GM21825 (cell line): Measurements from ENCODE around the gene SPRTN.
"Not testable (repeated sequence)": the region's sequence is repeated elsewhere in the genome, so short reads cannot be mapped to it uniquely, and the experiment has no call there.

Experiments used
- ATAC-seq: cut with Tn5 transposase; IDR thresholded peaks from one replicate; pipeline ENCODE4 v1.9.1; 2021; ENCODE audit warnings: mild to moderate bottlenecking, moderate library complexity; ENCODE audit not compliant: unreplicated experiment

The SPRTN gene

GRCh38 chr1:231335663-231336602, 2.2 kb upstream of the SPRTN start:
- ATAC-seq, result no peak

GRCh38 chr1:231337043-231337471, 1.0 kb upstream of the SPRTN start:
- peak; percentile 3 for ATAC-seq

GRCh38 chr1:231337472-231338269, 422 bp upstream of the SPRTN start, which contains the start of gene EXOC8:
Gene EXOC8, minus strand, starts transcription at chr1:231337852. Its CDS starts 107 bp downstream, at chr1:231337745.
- peak; percentile 68 for ATAC-seq

GRCh38 chr1:231340328-231341013, 2.4 kb downstream of the SPRTN start:
- no peak for ATAC-seq

- ATAC-seq, result no peak
These were observed 9.9 kb downstream of the SPRTN start for GRCh38 chr1:231347961-231348360.

DNA sequence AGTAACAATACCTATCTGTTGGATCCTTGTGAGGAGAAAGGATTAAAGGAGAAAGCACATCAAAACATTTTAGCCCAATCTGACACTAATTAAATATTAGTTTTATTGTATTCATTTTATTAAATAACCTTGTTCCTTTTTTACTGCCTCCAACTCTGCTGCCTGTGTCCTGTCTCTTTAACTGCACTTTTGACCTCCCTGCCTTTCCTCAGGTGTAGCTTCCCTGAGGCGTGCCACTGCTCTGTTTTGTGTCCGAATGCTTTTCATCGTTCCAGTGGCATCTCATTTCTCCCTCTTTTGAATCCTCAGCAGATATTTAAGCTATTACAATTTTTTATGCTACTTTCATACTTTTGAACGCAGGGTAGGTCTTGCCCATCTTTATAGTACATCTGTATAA, 10.3 kb downstream of the SPRTN start:
- ATAC-seq, result no peak

GRCh38 chr1:231348856-231349255, 10.8 kb downstream of the SPRTN start:
- ATAC-seq, result not testable (repeated sequence)

DNA sequence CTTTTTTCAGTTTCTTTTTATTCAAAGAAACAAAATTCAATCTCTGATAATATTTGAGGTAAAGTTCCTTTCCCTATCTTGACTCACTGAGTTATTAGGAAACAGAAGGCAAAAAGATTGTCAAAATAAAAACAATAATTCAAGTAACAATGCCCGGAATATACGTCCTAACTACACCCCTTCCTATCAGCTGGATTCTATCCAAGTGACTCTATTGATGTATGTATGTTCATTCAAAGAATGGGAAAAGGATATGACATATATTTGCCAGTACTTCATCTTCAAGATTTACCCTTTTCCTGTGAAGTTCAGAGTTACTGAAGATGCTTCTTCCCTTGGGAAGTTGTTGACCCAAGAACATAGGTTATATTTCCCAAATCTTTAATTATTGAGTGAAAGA, 13.7 kb downstream of the SPRTN start:
- no peak for ATAC-seq

DNA sequence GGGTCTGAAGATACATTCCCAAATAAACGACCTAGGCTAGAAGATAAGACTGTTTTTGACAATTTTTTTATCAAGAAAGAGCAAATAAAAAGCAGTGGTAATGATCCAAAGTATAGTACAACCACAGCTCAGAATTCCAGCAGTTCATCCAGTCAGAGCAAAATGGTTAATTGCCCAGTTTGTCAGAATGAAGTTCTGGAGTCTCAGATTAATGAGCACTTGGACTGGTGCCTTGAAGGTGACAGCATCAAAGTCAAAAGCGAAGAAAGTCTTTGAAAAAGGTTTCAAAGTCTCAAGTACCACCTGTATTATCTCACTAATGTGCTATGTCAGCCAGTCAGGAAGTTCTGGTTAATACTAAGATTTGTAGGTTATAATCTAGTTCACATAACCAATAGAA, 15.0 kb downstream of the SPRTN start:
- ATAC-seq, result no peak

- no peak for ATAC-seq
These were observed 16.4 kb downstream of the SPRTN start for GRCh38 chr1:231354330-231355020.

- no peak for ATAC-seq
These were observed 17.1 kb downstream of the SPRTN start for GRCh38 chr1:231355171-231355570.

DNA sequence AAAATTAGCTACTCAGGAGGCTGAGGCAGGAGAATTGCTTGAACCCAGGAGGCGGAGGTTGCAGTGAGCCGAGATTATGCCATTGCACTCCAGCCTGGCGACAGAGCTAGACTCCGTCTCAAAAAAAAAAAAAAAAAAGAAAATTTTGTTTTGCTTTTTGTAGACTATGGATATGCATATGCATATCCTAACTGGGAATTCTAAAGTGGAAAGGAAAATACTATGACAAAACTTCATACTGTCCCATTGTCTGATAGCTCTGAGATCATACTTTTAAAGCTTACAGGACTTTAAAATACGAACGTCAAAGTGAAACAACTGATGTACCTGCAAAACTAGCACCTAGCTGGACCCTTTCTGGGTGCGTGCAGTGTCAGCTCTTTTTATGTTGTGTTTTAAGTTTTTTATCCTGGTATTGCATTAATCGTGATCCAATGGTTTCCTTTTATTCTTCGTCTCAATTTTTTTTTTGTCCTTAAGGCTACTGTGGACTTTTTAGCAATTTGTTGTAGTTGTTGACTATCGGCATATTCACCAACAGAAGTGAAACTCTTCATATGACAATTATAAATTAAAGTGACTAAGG, 19.2 kb downstream of the SPRTN start:
- peak; percentile 10 for ATAC-seq

GRCh38 chr1:231357831-231358354, 19.8 kb downstream of the SPRTN start:
- peak; percentile 78 for ATAC-seq

DNA sequence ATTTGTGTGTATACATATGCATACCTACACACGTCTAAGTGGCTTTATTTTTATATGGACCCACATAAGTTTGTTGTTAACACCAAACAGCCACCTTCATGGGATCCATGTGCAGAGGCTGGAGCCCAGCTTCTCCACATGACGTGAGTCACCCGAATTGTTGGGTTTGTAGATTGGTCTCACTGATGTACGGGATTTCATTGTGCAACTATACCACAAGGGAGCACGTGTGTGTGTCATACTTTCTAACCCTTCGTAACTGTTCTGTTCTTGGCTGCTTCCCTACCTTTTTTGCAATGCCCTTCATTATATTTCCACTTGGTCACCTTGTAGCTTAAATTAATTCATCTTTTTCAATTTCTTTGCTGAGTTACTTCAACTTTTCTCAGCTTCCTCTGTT, 21.0 kb downstream of the SPRTN start:
- ATAC-seq, result no peak

GRCh38 chr1:231362325-231362724, 24.2 kb downstream of the SPRTN start:
- ATAC-seq, result no peak

DNA sequence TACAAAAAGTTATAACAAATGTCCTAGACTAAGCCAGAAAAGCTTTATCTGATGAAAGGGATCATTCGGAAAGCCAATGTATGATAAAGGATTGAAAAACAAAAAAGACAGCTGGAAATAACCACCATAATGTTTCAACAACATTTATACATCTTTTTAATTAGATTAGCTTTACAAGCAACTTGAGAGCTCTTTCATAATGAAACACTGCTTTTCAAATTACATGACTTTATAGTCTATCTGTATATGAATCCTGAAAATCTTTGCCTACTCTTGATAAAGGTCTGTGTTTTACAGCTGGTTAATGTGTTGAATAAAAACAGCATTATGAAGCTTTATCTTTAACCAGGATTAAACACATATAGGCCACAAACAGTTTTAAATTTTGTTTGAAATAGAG, 25.5 kb downstream of the SPRTN start:
- ATAC-seq, result no peak

- no peak for ATAC-seq
These were observed 26.1 kb downstream of the SPRTN start for GRCh38 chr1:231364192-231364591.

DNA sequence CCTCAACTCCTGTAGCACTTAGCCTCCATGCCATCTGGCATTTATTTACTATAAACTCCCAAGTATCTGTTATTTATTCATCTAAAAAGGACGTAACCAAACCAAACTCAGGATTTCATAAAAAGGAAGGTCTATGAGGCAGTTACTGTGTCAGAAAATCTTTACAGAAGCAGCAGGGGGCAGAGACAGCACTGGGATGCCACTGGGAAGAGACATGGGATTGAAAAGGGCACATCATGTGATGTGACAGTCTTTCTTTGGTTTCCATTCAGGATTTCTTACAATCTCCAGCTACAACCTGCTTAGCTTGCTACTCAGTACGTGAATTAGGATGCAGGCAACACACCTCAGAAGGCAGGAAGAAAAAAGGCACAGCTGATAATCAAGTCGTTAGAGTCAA, 31.2 kb downstream of the SPRTN start:
- no peak for ATAC-seq

DNA sequence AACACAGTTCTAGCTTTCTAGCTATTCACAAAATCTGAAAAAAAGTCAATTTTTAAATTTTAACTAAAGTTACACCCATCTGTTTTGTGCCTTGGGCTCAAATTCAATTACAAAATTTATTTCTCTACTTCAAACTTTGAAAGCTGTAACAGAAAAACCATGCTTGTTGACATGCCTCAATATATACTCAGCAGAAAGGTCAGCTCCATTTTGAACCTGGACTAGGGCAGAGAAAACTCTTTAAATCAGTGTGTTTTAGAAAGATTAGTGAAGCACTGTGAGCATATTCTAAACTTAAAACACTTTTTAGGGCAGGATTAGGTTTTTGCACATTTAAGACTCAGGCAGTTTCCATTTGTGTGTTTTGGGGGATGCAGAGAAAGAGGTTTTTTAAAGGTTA, 34.4 kb downstream of the SPRTN start:
- ATAC-seq, result no peak

- ATAC-seq, result no peak
These were observed 36.3 kb downstream of the SPRTN start for GRCh38 chr1:231374394-231374793.
